ENCODE results near the gene GSAP.

- TF ChIP-seq, protein P1, sequence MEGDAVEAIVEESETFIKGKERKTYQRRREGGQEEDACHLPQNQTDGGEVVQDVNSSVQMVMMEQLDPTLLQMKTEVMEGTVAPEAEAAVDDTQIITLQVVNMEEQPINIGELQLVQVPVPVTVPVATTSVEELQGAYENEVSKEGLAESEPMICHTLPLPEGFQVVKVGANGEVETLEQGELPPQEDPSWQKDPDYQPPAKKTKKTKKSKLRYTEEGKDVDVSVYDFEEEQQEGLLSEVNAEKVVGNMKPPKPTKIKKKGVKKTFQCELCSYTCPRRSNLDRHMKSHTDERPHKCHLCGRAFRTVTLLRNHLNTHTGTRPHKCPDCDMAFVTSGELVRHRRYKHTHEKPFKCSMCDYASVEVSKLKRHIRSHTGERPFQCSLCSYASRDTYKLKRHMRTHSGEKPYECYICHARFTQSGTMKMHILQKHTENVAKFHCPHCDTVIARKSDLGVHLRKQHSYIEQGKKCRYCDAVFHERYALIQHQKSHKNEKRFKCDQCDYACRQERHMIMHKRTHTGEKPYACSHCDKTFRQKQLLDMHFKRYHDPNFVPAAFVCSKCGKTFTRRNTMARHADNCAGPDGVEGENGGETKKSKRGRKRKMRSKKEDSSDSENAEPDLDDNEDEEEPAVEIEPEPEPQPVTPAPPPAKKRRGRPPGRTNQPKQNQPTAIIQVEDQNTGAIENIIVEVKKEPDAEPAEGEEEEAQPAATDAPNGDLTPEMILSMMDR (IDR thresholded peaks at IDR 0.05): no peak
- TF ChIP-seq POLR2A (IDR thresholded peaks at IDR 0.05; ENCODE audit: low read depth): no peak
- no peak for TF ChIP-seq POLR2AphosphoS5 (IDR thresholded peaks at IDR 0.05)
- TF ChIP-seq EP300 (IDR thresholded peaks at IDR 0.05): no peak
Measured at GRCh38 chr7:77460057-77460486, 43.9 kb upstream of the GSAP start.

All from esophagus muscularis mucosa (tissue), 4 donors.